Activated CD4-positive, alpha-beta T cell treated with anti-CD3 and anti-CD28 coated beads, Interleukin-2, amount 50 U/mL, for 16 hours (primary cell): ENCODE data around the gene ABCB4.
A peak's percentile ranks its signal among the peaks of the same experiment; 100 is the strongest.

Source experiments
- DNase-seq: peaks from one replicate; pipeline ENCODE4 v3.0.0-alpha.2; 2020

Gene ABCB4

DNA sequence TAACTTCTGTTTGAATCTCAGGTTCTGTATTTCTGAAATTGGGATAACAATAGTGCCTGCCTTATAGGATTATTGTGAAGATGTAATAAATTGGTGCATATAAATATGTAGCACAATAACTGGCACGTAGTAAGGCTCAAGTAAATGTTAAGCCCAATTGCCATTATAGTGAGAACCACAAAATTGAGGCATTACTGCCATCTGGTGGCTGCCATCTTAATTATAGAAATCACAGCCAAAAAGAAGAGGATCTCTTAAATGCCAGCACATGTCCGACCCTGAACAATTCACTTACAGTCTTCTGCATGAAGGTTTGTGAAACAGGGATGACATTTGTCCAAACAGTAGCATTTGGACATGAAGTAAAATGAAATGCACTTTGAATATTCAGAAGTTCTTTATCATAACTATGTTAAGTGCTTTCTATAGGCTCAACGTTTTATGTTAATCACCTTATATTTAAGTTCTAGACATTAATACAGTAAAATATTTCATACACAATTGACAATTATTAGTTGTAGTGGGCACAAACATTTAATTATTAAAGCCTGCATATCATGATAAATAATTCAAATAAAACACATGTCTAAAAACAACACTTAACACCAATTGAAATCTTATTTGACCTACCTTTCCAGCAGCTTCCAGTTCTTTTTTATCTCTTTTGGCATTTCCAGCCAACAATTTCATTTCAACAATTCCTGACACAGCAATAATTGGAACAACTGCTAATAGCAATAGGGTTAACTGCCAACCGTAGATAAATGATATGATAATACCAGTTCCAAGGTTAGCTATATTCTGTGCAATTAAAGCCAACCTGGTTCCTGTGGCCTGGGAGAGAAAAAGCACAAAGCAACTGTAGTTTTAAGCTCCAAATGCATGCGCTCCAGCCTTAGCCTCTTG is 58.5 kb downstream of the ABCB4 start:
- peak; percentile 71 for DNase-seq

DNA sequence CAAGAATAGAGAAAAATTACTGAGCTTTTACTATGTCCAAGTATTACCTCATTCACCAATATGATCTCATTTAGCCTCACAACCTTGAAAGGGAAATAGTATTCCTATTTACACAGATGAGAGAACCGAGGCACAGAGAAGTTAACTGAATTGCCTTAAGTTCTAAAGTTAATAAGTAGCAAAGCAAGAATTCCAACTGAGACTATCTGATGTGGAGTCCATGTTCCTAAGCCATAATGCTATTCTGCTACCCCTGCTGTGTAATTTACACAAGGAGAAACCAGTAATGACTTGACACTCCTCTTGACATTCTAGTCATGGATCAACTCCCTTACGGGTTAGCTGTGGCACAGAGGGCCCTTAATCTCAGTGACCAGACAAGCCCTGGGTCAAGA is 60.7 kb downstream of the ABCB4 start:
- DNase-seq: no peak

DNA sequence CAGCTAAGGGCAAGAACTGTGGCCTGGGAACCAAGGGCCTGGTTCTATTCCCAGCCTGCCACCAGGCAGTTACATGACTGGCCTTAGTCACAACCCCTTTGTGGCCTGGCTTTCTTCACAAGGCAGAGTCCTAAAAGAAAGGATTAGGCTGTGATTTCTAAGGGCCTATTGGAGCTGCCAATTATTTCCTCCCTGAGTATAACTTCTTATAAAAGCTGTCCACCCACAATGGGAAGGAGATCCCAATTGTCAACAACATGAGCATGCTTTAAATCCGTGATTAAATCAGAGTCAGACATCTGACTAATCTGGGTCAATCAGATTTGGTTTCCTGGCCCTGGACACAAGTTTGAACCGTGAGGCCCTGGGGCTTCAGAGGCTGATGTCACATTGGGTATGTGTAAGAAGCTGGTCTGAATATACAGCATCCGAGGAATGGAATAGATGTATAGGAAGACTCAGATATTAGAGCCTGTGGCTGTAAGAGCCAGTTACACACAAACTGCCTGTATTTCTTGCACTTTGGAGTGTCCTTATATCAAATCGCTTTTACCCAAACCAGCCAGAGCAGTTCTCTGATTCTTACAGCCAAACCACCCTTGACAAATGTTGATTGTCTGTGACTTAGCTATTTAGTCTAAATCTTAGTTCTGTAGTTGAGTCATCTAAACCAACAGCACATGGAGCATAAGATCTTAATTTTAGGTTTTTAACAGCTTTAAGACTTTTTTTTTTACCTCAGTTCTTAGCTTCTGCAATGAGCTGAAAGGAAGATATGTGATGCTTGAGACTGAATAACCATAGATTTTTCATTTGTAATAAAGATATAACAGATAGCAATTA is 61.3 kb downstream of the ABCB4 start:
- DNase-seq: no peak

DNA sequence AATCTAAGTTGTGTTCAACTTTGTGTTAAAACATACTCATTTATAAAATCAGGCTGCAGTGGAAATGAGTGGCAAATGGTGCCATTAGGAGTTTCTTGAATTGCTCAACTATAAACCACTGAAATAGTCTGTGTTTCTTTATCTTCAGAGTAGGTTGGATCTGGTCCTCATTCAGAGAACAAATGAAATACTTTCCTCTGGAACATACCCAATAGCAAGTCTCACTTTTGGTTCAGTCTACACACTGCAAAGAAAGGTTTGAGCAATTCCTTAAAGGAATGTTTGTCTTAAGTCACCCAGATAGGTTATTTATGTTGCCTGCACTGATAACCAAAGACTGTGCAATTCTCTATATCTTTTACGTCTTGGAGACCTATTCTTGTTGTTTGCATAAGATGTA is 62.5 kb downstream of the ABCB4 start:
- DNase-seq: no peak

DNA sequence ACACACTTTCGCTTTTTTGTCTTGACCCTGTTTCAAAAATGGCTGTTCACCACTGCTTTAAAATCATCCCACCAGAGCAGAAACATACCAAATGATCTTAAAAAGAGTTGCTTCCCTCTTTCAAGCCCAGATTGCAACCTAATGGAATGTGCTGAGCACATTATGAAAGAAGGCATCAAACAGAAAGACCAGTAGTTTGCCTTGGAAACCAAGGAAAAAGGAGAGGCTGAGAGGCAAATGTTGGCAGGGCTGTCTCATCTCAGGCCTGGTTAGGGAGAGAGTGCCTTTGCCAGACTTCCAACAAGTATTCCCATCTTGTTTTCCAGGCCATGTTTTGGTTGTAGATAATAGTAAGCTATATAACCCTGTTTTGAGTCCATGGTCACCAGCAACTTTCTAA is 64.3 kb downstream of the ABCB4 start:
- no peak for DNase-seq

DNA sequence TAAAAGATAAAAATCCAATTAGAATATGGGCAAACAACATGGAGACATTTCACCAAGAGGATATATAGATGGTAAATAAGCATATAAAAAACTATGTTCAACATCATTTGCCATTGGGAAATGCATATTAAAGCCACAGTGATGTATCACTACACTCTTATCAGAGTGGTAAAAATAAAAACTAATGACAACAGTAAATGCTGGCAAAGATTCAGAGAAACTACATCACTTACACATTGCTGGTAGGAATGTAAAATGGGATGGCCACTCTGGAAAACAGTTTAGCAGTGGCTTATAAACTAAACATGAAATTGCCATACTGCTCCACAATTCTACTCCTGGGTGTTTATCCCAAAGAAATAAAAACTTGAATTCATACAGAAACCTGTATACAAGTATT is 70.8 kb downstream of the ABCB4 start:
- no peak for DNase-seq

DNA sequence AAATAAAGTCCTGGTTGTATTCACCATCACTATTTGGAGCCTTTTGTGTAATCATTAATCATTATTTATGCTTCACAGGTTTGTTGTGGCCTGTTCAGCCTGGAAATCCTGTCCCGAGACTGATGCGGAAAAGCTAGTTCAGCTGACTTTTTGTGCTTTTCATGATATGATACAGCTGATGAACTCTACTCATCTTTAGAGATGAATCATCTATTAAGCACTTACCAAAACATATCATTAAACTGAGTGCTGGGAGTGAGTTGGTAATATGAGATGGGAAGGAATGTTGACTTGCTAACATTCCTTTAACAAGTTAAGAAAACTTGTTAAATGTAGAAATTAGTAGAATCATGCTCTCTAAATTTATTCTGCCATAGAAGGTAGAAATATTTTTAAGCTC is 77.0 kb downstream of the ABCB4 start:
- no peak for DNase-seq

DNA sequence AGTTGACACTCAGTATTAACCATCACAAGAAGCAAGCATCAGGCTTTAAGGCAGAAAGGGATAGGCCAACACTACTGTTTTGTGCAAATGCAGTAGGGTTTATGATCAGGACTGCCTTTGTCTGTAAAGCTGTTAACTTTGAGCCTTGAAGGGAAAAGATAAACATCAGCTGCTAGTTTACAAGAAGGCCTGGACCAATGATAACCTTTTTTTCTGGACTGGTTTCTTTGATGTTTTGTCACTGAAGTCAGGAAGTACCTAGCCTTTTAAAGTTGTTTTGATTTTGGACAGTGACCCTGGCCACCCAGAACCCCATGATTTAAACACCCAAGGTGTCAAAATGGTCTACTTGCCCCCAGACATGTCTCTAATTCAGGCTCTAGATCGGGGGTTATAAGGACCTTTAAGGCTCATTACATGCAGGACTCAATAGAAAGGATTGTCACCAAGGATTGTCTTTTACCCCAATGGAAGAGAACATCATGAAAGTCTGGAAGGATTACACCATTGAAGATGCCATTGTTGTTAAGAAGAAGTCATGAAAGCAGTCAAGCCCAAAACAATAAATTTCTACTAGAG is 79.9 kb downstream of the ABCB4 start:
- no peak for DNase-seq

DNA sequence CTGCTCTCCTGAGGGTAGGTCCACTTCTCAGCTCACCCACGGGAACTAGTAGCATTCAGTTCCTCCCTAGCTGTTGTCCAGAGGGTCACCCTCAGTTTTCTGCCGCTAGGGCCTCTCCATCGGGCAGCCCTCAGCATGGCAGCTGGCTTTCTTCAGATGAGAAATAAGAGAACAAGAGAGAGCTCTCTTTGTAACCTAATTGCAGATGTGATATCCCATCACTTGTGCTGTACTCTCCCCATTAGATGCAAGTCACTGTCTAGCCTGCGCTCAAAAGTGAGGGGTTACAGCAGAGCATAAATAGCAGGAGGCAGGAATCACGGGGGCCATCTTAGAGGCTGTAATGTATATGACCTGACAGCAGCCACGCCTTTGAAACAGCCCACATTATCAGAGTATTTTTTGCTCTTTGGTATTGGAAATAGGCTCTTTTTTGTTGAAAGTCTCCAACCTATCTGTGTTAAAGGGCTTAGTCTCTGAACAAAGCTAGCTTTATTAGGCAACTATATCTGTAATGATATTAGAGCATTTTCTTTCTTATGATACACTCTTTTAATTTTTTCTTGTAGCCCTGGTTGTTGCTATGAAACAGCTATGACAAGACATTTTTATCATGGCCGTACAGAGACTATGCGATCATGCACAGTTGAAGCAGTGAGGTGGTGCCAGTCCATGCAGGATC is 84.3 kb downstream of the ABCB4 start:
- no peak for DNase-seq

DNA sequence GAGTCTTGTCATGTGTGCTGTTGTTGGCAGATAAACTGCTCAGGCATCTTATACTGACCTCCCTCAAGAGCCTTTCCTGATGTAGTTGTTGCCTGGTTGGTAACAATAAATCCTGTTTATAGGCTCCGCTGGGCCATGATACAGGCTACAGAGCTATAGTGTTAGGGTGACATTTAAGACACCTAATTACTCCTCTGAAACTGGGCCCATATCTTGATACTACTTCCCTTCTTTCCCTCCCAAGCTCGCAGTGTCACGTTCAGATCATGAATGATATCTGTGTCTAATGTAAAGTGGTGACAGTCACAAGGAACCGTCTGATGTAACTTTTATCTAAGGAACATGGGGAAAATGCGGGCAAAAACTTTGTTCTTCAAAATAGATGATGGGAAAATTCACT is 94.6 kb downstream of the ABCB4 start:
- no peak for DNase-seq

DNA sequence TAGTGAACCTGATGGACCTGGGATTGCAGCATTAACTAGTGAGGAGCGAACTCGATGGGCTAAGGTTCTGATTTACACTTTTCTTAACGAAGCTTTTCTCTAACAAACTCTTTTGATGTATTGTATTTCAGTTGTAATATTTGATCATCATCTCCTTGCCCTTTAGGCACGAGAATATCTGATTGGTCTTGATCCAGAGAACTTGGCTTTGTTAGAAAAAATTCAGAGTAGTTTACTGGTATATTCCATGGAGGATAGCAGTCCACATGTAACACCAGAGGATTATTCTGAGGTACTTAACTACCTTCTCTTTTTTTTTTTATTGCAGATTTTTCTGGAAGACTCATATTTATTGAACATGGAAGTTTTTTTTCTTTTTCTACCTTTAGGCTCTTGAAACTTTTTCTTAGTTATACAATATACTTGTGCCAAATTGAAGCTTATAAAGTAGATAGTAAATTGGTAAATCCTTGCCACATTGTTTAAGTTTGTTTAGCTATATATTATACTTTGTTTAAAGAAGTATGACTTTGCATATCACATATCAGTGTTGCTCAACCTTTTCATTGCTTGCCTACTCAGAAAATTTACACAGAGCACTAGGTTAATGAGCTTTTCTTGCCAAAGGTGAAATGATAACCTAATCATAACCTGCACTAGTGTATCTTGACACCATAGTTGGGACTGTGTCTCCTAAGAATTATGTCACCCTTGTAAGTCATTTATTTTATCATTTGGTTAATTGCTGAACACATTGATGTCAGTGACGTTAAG is 99.6 kb downstream of the ABCB4 start:
- no peak for DNase-seq

DNA sequence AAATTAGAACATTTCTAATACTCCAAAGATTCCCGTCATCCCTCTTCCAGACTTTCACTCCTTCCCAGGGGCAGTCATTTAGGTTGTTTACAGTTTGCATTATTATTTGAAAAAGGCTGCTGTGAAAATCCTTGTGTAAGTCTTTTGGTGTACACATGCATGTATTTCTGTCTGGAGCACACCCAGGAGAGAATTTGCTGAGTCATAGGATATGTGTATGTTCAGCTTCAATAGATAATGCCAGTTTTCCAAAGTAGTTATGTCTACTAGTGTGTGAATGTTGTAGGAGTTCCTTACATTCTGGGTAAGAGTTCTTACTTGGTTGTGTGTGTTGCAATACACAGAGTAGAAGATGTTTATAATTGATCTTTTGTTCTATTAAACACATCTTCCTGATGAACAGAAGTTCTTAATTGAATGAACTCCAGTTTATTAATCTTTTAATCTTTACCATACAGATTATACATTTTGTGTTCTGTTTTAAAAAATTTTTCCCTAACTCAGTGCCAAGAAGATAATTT is 104.8 kb downstream of the ABCB4 start:
- no peak for DNase-seq

DNA sequence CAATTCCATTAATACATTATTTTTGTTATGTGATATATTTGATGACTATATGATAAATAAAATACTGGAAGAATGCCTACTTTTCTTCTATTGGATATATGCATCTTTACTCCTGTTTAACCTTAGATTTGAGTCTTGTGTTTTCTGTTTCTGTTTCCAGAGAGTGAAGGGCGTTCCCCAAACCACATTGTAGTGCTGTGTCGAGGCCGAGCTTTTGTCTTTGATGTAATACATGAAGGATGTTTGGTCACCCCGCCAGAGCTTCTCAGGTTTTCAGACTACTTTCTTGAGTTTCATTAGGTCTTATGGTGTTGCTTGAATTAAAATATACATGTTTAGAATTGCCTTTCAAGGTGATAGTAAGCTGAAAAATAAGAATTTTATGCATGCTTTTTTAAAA is 106.3 kb downstream of the ABCB4 start:
- peak; percentile 18 for DNase-seq

DNA sequence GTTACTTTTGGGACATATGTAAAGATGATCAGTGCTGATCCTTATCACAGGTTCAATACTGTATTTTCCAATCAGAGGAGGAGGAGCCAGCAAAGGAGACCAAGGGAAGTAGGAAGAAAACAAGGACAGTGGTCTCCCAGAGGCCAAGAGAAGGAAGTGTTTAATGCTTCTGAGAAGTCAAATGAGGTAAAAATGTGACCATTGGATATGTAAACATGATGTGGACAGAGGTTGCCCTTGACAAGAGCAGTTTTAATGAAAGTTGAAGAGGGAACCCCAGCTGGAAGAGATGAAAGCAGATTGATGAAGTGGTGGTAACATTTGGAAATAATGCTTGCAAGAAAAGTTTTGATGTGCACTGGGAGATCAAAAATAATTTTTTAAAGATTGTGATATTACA is 111.2 kb downstream of the ABCB4 start:
- DNase-seq: no peak

DNA sequence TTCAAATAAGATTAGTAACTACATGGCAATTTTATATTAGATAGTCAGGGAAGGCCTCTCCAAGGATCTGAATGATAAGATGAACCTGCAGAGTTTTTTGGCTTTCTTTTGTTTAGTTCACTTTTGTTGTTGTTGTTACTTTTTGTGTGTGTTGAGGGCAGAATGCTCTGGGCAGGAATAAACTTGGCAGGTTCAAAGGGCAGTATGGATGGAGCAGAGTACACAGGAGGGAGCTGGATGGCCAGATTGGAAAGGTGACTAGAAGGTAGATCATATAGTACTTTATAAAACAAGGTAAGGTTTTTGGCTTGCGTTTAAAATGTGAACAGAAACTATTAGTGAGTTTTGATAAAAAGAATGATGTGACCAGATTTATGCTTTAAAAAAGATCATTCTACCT is 112.1 kb downstream of the ABCB4 start:
- no peak for DNase-seq

DNA sequence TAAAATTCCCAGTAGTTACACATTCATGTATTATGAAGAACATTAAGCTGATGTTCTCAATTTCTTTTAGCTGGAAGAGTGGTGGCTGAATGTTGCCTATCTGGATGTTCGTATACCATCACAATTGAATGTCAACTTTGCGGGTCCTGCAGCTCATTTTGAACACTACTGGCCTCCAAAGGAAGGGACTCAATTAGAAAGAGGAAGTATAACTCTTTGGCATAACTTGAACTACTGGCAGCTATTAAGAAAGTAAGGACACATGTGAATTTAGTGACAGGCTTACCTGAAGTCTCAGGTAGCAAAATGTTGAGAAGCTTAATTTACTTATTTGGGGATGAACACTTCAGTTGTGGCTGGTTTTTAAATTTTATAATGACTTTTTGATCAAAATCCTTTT is 114.2 kb downstream of the ABCB4 start:
- DNase-seq: no peak

DNA sequence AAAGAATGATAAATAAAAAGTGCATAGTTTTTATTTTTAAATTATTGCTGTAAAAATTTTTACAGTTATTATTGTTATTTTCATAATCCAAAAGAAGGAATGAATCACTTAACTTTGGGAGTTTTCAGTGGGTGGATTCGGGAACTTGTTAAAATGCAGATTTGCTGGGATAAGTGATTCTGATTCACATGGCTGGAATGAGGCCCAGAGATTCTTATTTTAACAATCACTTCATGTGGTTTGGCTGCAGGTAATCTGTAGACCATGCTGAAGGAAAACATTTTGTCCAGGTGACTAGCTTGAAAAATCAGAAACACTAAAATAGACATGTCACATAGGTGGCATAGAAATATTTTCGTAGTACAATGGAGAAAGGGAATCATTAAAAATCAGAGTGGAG is 116.1 kb downstream of the ABCB4 start:
- DNase-seq: no peak

DNA sequence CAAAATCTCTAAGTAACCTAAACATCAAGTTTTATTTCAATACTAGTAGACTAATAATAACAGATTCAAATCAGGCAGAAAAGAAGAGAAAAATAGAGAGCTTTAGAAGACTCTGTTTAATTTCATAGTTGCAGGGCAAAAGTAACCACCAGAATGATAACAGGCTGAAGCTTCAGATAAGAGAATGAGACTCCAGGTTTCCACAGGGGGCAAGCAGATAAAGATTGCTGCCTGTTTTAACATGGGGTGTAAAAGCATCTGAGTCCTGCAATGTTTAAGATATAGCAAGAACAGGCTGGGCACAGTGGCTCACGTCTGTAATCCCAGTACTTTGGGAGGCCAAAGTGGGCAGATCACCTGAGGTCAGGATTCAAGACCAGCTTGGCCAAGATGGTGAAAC is 119.0 kb downstream of the ABCB4 start:
- no peak for DNase-seq

DNA sequence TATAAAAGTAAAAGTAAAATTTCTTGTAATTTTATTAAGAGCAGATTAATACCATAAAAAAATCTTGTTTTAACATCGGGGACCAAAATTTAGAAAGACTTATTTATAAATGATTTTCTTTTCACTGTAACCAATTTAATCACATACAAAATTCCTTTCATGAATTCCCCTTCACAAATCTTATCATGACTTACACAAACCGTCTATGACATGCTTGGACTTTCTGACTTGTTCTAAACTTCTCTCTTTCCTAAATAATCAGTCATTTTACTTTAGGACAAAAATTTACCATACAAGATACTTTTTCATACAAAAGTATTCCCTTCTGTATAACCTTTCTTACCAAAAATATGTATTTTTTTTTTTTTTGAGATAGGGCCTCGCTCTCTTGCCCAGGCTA is 120.7 kb downstream of the ABCB4 start:
- no peak for DNase-seq
